CD14-positive monocyte (primary cell): ENCODE data around the gene PIP5K1C. TPM values are rescaled to one million over a fixed set of nuclear protein-coding genes. Genes with fewer than 3 reads are reported as not detected.

Experiments used
- DNase-seq, 3 donors: peaks; one replicate each; pipeline ENCODE4 v3.0.0-alpha.2; 2011 to 2022
- H2AFZ ChIP-seq: 2 replicates; pipeline ENCODE4 v1.6.0; 2012; ENCODE audit warnings: mild to moderate bottlenecking, low read depth, low read length, inconsistent platforms; ENCODE audit not compliant: insufficient read depth, poor library complexity, severe bottlenecking
- H3K27ac ChIP-seq, 2 donors: 1 replicate in 1 of 2; 2 replicates in 1 of 2; pipeline ENCODE4 v1.5.1; 2012 to 2013; ENCODE audit warnings: low read length in 2 of 2, control low read depth in 1 of 2, inconsistent platforms in 1 of 2, low read depth in 1 of 2, mild to moderate bottlenecking in 1 of 2
- H3K27me3 ChIP-seq, 2 donors: one replicate each; pipeline versions ENCODE4 v1.6.0 to v1.6.1; 2011 to 2013; ENCODE audit warnings: low read length in 2 of 2; ENCODE audit not compliant: control insufficient read depth in 2 of 2, insufficient read depth in 2 of 2
- H3K36me3 ChIP-seq, 2 donors: replicated peaks in 1 of 2; 1 replicate in 1 of 2; 2 replicates in 1 of 2; pipeline versions ENCODE4 v1.5.1 to v1.6.1; 2012 to 2013; ENCODE audit warnings: low read length in 2 of 2, control low read depth in 1 of 2, inconsistent platforms in 1 of 2, mild to moderate bottlenecking in 1 of 2; ENCODE audit not compliant: insufficient read depth in 2 of 2, control insufficient read depth in 1 of 2
- H3K4me1 ChIP-seq, 2 donors: 1 replicate in 1 of 2; 2 replicates in 1 of 2; pipeline versions ENCODE4 v1.5.1 to v1.6.1; 2012 to 2013; ENCODE audit warnings: low read length in 2 of 2, control low read depth in 1 of 2, inconsistent platforms in 1 of 2, mild to moderate bottlenecking in 1 of 2, moderate library complexity in 1 of 2; ENCODE audit not compliant: insufficient read depth in 2 of 2, control insufficient read depth in 1 of 2
- H3K4me2 ChIP-seq: replicated peaks from 2 replicates; pipeline ENCODE3; 2012; ENCODE audit warnings: low read length, moderate library complexity, mild to moderate bottlenecking; ENCODE audit not compliant: poor library complexity, severe bottlenecking; ENCODE audit errors: extremely low read depth
- H3K4me3 ChIP-seq, 3 experiments: fragments of 200-600 bp in 1 of 3; sonication (generic) in 1 of 3; replicated peaks in 1 of 3; 1 replicate in 2 of 3; 2 replicates in 1 of 3; pipeline ENCODE4 v1.5.1; 2011 to 2013; ENCODE audit warnings: low read length in 3 of 3, mild to moderate bottlenecking in 3 of 3, control low read depth in 2 of 3, low read depth in 2 of 3, inconsistent platforms in 1 of 3, moderate library complexity in 1 of 3
- H3K79me2 ChIP-seq: 2 replicates; pipeline ENCODE4 v1.6.0; 2012; ENCODE audit warnings: mild to moderate bottlenecking, control low read depth, inconsistent platforms, low read length, moderate library complexity; ENCODE audit not compliant: insufficient read depth
- H3K9ac ChIP-seq: 2 replicates; pipeline ENCODE4 v1.6.0; 2017; ENCODE audit warnings: low read length, mild to moderate bottlenecking; ENCODE audit not compliant: insufficient read depth, poor library complexity, severe bottlenecking
- H3K9me3 ChIP-seq, 2 donors: replicated peaks in 1 of 2; 1 replicate in 1 of 2; 2 replicates in 1 of 2; pipeline versions ENCODE4 v1.5.1 to v1.6.1; 2012 to 2013; ENCODE audit warnings: low read length in 2 of 2, control low read depth in 1 of 2; ENCODE audit not compliant: control insufficient read depth in 1 of 2, insufficient read depth in 1 of 2
- H4K20me1 ChIP-seq: 2 replicates; pipeline ENCODE4 v1.6.0; 2012; ENCODE audit warnings: mild to moderate bottlenecking, low read length, control low read depth, moderate library complexity; ENCODE audit not compliant: insufficient read depth
- H3K27ac Mint-ChIP-seq, 7 donors: one replicate each; pipeline ENCODE4 v1.8.0; 2020; ENCODE audit warnings: mild to moderate bottlenecking in 7 of 7, mixed read lengths in 7 of 7, moderate library complexity in 6 of 7, inconsistent platforms in 2 of 7
- H3K27me3 Mint-ChIP-seq, 3 donors: one replicate each; pipeline ENCODE4 v1.8.0; 2021 to 2022; ENCODE audit warnings: low read depth in 3 of 3, mild to moderate bottlenecking in 3 of 3, mixed read lengths in 3 of 3, moderate library complexity in 3 of 3, inconsistent platforms in 1 of 3
- H3K36me3 Mint-ChIP-seq, 2 donors: one replicate each; pipeline ENCODE4 v1.8.0; 2020; ENCODE audit warnings: mixed read lengths in 2 of 2, inconsistent platforms in 1 of 2, mild to moderate bottlenecking in 1 of 2
- H3K4me1 Mint-ChIP-seq: one replicate; pipeline ENCODE4 v1.8.0; 2020; ENCODE audit warnings: mild to moderate bottlenecking, mixed read lengths
- H3K4me3 Mint-ChIP-seq, 2 donors: one replicate each; pipeline ENCODE4 v1.8.0; 2020; ENCODE audit warnings: mild to moderate bottlenecking in 2 of 2, mixed read lengths in 2 of 2, moderate library complexity in 1 of 2
- H3K9me3 Mint-ChIP-seq, 7 donors: one replicate each; pipeline ENCODE4 v1.8.0; 2020 to 2022; ENCODE audit warnings: mixed read lengths in 7 of 7, mild to moderate bottlenecking in 6 of 7, moderate library complexity in 6 of 7, inconsistent platforms in 2 of 7
- CTCF ChIP-seq: fragments of 200-600 bp; IDR thresholded peaks from one replicate; pipeline ENCODE4 v1.8.0; 2022; ENCODE audit warnings: antibody characterized with exemption, mild to moderate bottlenecking
- WGBS: methylation state at CpG from one replicate; pipeline ENCODE4 v1.1.5; 2013; ENCODE audit warnings: missing lambda C conversion rate; ENCODE audit not compliant: insufficient coverage; 5-methylcytosine and 5-hydroxymethylcytosine counted together
- intact Hi-C, 2 donors: fragments of 100-400 bp; cut with micrococcal nuclease; formaldehyde crosslinking; loops; one replicate each; pipeline versions ENCODE4 v1.15.0 to v1.15.1; 2023
- polyA plus RNA-seq, 3 donors: library from polyadenylated mRNA; depleted of rRNA in 1 of 3; unstranded in 2 of 3; stranded (reverse) in 1 of 3; fragments of 300-500 nt in 2 of 3; fragments of >200 nt in 1 of 3; fragmentation: Illumina TruSeq in 2 of 3; gene quantifications; 1 replicate in 2 of 3; 2 replicates in 1 of 3; pipeline ENCODE4 v1.2.3, GENCODE V29; 2012 to 2021

The PIP5K1C gene
- polyA plus RNA-seq, 3 donors, result 6.5 to 19.5 (median 10.1) TPM

- 93% methylated on average over 18 of the region's 23 CpGs for WGBS
- H3K27ac ChIP-seq, result no peak overlapping the region
- no peak overlapping the region for H3K4me3 ChIP-seq
- Mint-ChIP-seq H3K27me3 (peaks cover 0 to 2% (median 2%) of the 10 kb centered on the region in 3 donors), H3K9me3 (no peaks in the 10 kb centered on the region), H3K4me3 (no peak overlapping the region), H3K4me1 (no peaks in the 10 kb centered on the region), H3K27ac (no peak overlapping the region), H3K36me3 (peaks cover 42 to 68% of the 10 kb centered on the region in 2 donors)
- H3K79me2 ChIP-seq, result no peaks in the 10 kb centered on the region
- no peak overlapping the region for H3K9ac ChIP-seq
- peaks cover 4% of the 10 kb centered on the region for H4K20me1 ChIP-seq
- intact Hi-C loops, result no loop called here
- no peaks in the 10 kb centered on the region for H3K27me3 ChIP-seq
- H2AFZ ChIP-seq, result no peak overlapping the region
- TF ChIP-seq CTCF, result no peak
- H3K4me1 ChIP-seq, result no peaks in the 10 kb centered on the region
- DNase-seq, result no peak
- no peaks in the 10 kb centered on the region for H3K9me3 ChIP-seq
- peaks cover 58% of the 10 kb centered on the region in 2 donors for H3K36me3 ChIP-seq
- H3K4me2 ChIP-seq, result no peak overlapping the region
Observed at GRCh38 chr19:3637621-3638020, 62.6 kb downstream of the PIP5K1C start.

GRCh38 chr19:3636962-3637361 is 63.3 kb downstream of the PIP5K1C start:
- Histone ChIP-seq H3K27ac (no peak overlapping the region), H4K20me1 (no peaks in the 10 kb centered on the region), H3K9me3 (no peaks in the 10 kb centered on the region), H3K4me1 (no peaks in the 10 kb centered on the region), H3K4me3 (no peak overlapping the region), H3K4me2 (no peak overlapping the region), H3K27me3 (no peaks in the 10 kb centered on the region), H3K36me3 (peaks cover 58 to 59% of the 10 kb centered on the region in 2 donors), H3K9ac (no peak overlapping the region), H2AFZ (no peak overlapping the region), H3K79me2 (no peaks in the 10 kb centered on the region)
- DNase-seq, result no peak
- intact Hi-C loops, result no loop called here
- TF ChIP-seq CTCF, result no peak
- WGBS, result 97% methylated on average over 20 of the region's 20 CpGs
- Mint-ChIP-seq H3K36me3 (peaks cover 41 to 68% of the 10 kb centered on the region in 2 donors), H3K4me3 (no peak overlapping the region), H3K4me1 (no peaks in the 10 kb centered on the region), H3K9me3 (no peaks in the 10 kb centered on the region), H3K27me3 (peaks cover 0 to 2% (median 2%) of the 10 kb centered on the region in 3 donors), H3K27ac (no peak overlapping the region)
